Right lobe of liver (tissue), 6 donors: Measurements from ENCODE around the gene XRCC4. TPM values are rescaled to one million over a fixed set of nuclear protein-coding genes. Genes with fewer than 3 reads are reported as not detected.

Experiments used
- ATAC-seq, 4 donors: fragments of 200-7000 bp; cut with Tn5 transposase; one replicate each; pipeline ENCODE4 v1.9.1; 2020; ENCODE audit warnings: mild to moderate bottlenecking in 4 of 4, moderate library complexity in 4 of 4
- DNase-seq, 3 donors: peaks; one replicate each; pipeline ENCODE4 v3.0.0-alpha.2; 2020
- H3K27ac ChIP-seq, 3 donors: fragments of 200-600 bp; one replicate each; pipeline ENCODE4 v1.8.0; 2022
- H3K27me3 ChIP-seq, 2 donors: fragments of 200-600 bp; one replicate each; pipeline ENCODE4 v1.8.0; 2022
- H3K36me3 ChIP-seq, 4 donors: fragments of 200-600 bp; sonication (generic) in 1 of 4; one replicate each; pipeline versions ENCODE4 v1.5.1 to v1.8.0; 2017 to 2022; ENCODE audit warnings: control low read depth in 1 of 4
- H3K4me1 ChIP-seq, 4 donors: fragments of 200-600 bp; sonication (generic) in 1 of 4; one replicate each; pipeline versions ENCODE4 v1.5.1 to v1.8.0; 2017 to 2022; ENCODE audit warnings: control low read depth in 1 of 4
- H3K4me3 ChIP-seq, 3 donors: fragments of 200-600 bp; one replicate each; pipeline ENCODE4 v1.8.0; 2022
- H3K9me3 ChIP-seq, 4 donors: fragments of 200-600 bp; sonication (generic) in 1 of 4; one replicate each; pipeline versions ENCODE4 v1.5.1 to v1.8.0; 2017 to 2022; ENCODE audit warnings: control low read depth in 1 of 4
- CTCF ChIP-seq, 4 donors: fragments of 200-600 bp in 3 of 4; fragments of 450-650 bp in 1 of 4; IDR thresholded peaks; one replicate each; pipeline versions ENCODE4 v1.5.1 to v1.8.0; 2016 to 2022; ENCODE audit warnings: antibody characterized with exemption in 4 of 4, mild to moderate bottlenecking in 2 of 4
- POLR2A ChIP-seq: fragments of 450-650 bp; IDR thresholded peaks from one replicate; pipeline ENCODE4 v1.6.1; 2017; ENCODE audit warnings: antibody characterized with exemption, mild to moderate bottlenecking
- WGBS: methylation state at CpG from one replicate; pipeline ENCODE4 v1.1.6; 2018; ENCODE audit warnings: low coverage, low lambda C conversion rate; ENCODE audit not compliant: insufficient coverage; ENCODE audit errors: missing lambda C conversion rate; 5-methylcytosine and 5-hydroxymethylcytosine counted together
- intact Hi-C, 2 donors: fragments of 100-400 bp; cut with DNase I; formaldehyde crosslinking; loops; one replicate each; pipeline versions ENCODE4 v1.11.2 to v1.14.1; 2022
- long read RNA-seq: library from polyadenylated mRNA; unstranded; transcript quantifications from one replicate; pipeline ENCODE4 v2.0.0, GENCODE V29; 2019
- total RNA-seq, 6 experiments: library from RNA; depleted of rRNA in 2 of 6; stranded (reverse); fragments of >200 nt in 2 of 6; fragmentation: NEBNext Ultra II Directional in 3 of 6; extraction: Animal tissue kit (Norgen Biotek cat#: 25700) in 3 of 6; gene quantifications; one replicate each; pipeline versions ENCODE4 v1.1.0 to v1.2.4, GENCODE V29; 2016 to 2023
- donor health status: DM: no; HTN: yes; CAD: no.
- donor health status: DM: no; HTN: no; CAD: no.
- donor health status: DM: no; HTN: no; CAD: no.
- donor health status: DM: no; HTN: yes; CAD: no.
- donor health status: DM: no; HTN: yes; CAD: no.

XRCC4 gene
- 1 to 10 TPM; 1.6 to 4.8 (median 2.5) TPM for total RNA-seq
- long read RNA-seq, partial matches to known transcripts = 0 of 1 reads
- long read RNA-seq, other reads (novel, unspliced or antisense) = 0 of 1 reads

DNA sequence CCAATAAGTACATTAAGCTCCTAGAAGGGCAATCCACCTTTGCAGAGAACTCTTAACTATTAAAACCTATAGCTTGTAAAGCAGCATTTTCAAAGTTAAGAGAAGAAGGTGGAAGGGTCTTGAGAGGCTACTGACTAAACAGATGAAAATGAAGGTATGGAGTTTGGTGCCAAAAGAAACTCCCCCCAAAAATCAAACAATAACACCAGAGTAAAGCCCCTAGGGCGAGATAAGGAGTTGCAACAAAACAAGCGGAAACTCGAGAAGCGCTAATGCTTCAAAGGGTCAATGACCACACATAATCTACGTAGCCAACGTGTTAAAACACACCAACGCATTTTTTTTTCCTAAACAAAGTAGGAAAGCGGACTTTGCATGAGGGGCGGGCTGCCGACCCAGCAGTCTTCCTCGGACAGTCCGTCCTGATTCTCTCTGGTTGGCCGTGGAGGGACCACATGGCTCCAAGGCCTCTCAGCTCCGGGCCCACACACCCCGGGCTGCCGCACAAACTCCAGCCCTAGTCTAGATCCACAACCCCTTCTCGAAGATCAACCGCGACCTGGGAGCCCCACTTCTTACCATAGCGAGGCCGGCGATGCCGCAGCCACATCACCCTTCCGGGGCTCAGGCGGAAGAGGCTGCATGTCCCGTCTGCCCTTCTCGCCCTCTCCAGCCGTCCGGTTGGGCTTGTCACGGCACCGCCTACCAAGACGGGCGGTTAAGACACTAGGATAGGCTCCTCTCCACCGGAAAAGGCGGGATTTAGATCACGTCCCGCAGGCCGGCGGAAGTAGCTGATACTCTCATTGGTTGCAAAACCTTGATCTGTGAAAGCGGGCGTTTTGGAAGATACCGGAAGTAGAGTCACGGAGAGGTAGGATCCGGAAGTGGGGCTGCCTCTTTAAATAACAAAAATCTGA lies at the start of gene XRCC4, which contains the start of gene TMEM167A:
Gene XRCC4 (plus strand): TSS at position 806 of the 920 bp plus-strand sequence. CDS start 27,373 bp downstream, outside the sequence.
Gene TMEM167A (minus strand): TSS at position 653 of the 920 bp plus-strand sequence. CDS start 71 bp downstream, at position 582.
- intact Hi-C loops = no loop called here
- TF ChIP-seq POLR2A = peak; percentile 90
- no peak for TF ChIP-seq CTCF (IDR thresholded peaks at IDR 0.05)
- H3K4me1 ChIP-seq = peaks cover 0 to 20% (median 0%) of the 10 kb centered on the region in 4 donors

GRCh38 chr5:83029912-83030311 lies 47.4 kb upstream of the XRCC4 start:
- H3K9me3 ChIP-seq = no peaks in the 10 kb centered on the region
- ATAC-seq = no peak
- H3K36me3 ChIP-seq = no peaks in the 10 kb centered on the region
- no peak for DNase-seq
- H3K4me3 ChIP-seq = no peak overlapping the region
- 90% methylated on average over 1 of the region's 2 CpGs for WGBS
- no peaks in the 10 kb centered on the region for H3K27me3 ChIP-seq
- H3K4me1 ChIP-seq = no peaks in the 10 kb centered on the region
- TF ChIP-seq CTCF (IDR thresholded peaks at IDR 0.05) = no peak
- intact Hi-C loops = no loop called here
- no peak overlapping the region for H3K27ac ChIP-seq

More for the DNA sequence above, at the start of gene XRCC4, which contains the start of gene TMEM167A:
- peak; percentile 100 for ATAC-seq
- DNase-seq = peak; percentile 96 to 98 (median 98)
- Histone ChIP-seq H3K4me3 (peak within 1 kb of the TSS; percentile 68 to 84 (median 83)), H3K27ac (peak within 1 kb of the TSS; percentile 66 to 84 (median 81)), H3K27me3 (no peaks in the 10 kb centered on the region), H3K36me3 (no peaks in the 10 kb centered on the region), H3K9me3 (no peaks in the 10 kb centered on the region)
- WGBS = 0% methylated on average over 28 of the region's 44 CpGs

GRCh38 chr5:83031381-83031780 lies 46.0 kb upstream of the XRCC4 start:
- no peaks in the 10 kb centered on the region for H3K36me3 ChIP-seq
- no peaks in the 10 kb centered on the region for H3K27me3 ChIP-seq
- 100% methylated on average over 1 of the region's 1 CpG for WGBS
- H3K9me3 ChIP-seq = no peaks in the 10 kb centered on the region
- H3K27ac ChIP-seq = no peak overlapping the region
- intact Hi-C loops = no loop called here
- no peak overlapping the region for H3K4me3 ChIP-seq
- H3K4me1 ChIP-seq = no peaks in the 10 kb centered on the region
- DNase-seq (no peak), ATAC-seq (no peak)
- no peak for TF ChIP-seq CTCF (IDR thresholded peaks at IDR 0.05)
- no peak for TF ChIP-seq POLR2A

DNA sequence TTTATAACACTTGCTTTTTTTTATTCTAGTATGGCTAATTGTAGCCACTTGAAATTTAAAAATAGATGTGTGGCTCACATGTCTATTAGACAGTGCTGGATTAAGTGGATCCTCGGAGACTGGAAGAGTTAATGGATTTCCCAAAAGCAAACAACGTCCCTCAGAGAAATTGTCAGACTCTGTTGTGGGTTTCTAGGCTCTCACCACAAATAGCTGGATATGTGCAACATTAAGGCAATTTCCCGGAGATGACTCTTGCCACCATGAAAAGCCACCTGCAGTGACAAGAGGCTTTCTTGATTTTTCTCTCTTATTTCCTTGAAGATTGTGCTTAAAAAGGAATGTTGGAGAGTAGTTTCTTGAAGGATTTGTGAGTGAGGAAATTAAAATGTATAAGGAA lies 43.3 kb upstream of the XRCC4 start:
- no peak for TF ChIP-seq POLR2A
- no peak for TF ChIP-seq CTCF (IDR thresholded peaks at IDR 0.05)
- H3K27me3 ChIP-seq = no peaks in the 10 kb centered on the region
- no peaks in the 10 kb centered on the region for H3K36me3 ChIP-seq
- intact Hi-C loops = no loop called here
- 65% methylated on average over 3 of the region's 3 CpGs for WGBS
- no peak for DNase-seq
- H3K9me3 ChIP-seq = no peaks in the 10 kb centered on the region
- no peak overlapping the region for H3K27ac ChIP-seq
- no peaks in the 10 kb centered on the region for H3K4me1 ChIP-seq
- ATAC-seq = no peak
- H3K4me3 ChIP-seq = no peak overlapping the region
